HG03045 (cell line): ENCODE measurements around the gene CASP8.
A peak's percentile ranks its signal among the peaks of the same experiment; 100 is the strongest.

Experiments
- ATAC-seq: cut with Tn5 transposase; IDR thresholded peaks from one replicate; pipeline ENCODE4 v1.9.1; 2021; ENCODE audit warnings: mild to moderate bottlenecking, moderate library complexity; ENCODE audit not compliant: unreplicated experiment

CASP8 gene

GRCh38 chr2:201260302-201260800 is at the start of gene CASP8:
TSS of gene CASP8 (plus strand) at chr2:201260536. CDS start at chr2:201266487, 5,951 bp downstream.
- no peak for ATAC-seq

GRCh38 chr2:201215963-201216362 is 44.4 kb upstream of the CASP8 start:
- ATAC-seq: no peak

GRCh38 chr2:201216918-201217317 is 43.4 kb upstream of the CASP8 start:
- ATAC-seq: no peak

GRCh38 chr2:201218780-201219179 is 41.6 kb upstream of the CASP8 start:
- ATAC-seq: no peak

- ATAC-seq: no peak
These were observed 40.8 kb upstream of the CASP8 start for GRCh38 chr2:201219328-201220096.

GRCh38 chr2:201220102-201220570 is 40.2 kb upstream of the CASP8 start:
- no peak for ATAC-seq

- peak; percentile 87 for ATAC-seq
These were observed 37.0 kb upstream of the CASP8 start for GRCh38 chr2:201223089-201224073.

GRCh38 chr2:201228271-201228911 is 31.9 kb upstream of the CASP8 start:
- no peak for ATAC-seq

- no peak for ATAC-seq
These were observed 31.4 kb upstream of the CASP8 start for GRCh38 chr2:201228912-201229290.

GRCh38 chr2:201231781-201232466 is 28.4 kb upstream of the CASP8 start:
- ATAC-seq: peak; percentile 54

- no peak for ATAC-seq
These were observed 27.9 kb upstream of the CASP8 start for GRCh38 chr2:201232467-201232815.

- ATAC-seq: peak; percentile 93
These were observed 27.0 kb upstream of the CASP8 start for GRCh38 chr2:201233192-201233811.

- ATAC-seq: peak; percentile 20
These were observed 26.3 kb upstream of the CASP8 start for GRCh38 chr2:201233812-201234662.

- ATAC-seq: no peak
These were observed 25.6 kb upstream of the CASP8 start for GRCh38 chr2:201234663-201235135.

- ATAC-seq: no peak
These were observed 24.2 kb upstream of the CASP8 start for GRCh38 chr2:201235860-201236811.

GRCh38 chr2:201237486-201238123 is 22.7 kb upstream of the CASP8 start:
- ATAC-seq: no peak
